Measurements from ENCODE around the gene TAMALIN. TPM values are rescaled to one million over a fixed set of nuclear protein-coding genes. Genes with fewer than 3 reads are reported as not detected.

The TAMALIN gene
- total RNA-seq, 4 donors from 2014 or later, result 11.8 to 18.0 (median 16.1) TPM

DNA sequence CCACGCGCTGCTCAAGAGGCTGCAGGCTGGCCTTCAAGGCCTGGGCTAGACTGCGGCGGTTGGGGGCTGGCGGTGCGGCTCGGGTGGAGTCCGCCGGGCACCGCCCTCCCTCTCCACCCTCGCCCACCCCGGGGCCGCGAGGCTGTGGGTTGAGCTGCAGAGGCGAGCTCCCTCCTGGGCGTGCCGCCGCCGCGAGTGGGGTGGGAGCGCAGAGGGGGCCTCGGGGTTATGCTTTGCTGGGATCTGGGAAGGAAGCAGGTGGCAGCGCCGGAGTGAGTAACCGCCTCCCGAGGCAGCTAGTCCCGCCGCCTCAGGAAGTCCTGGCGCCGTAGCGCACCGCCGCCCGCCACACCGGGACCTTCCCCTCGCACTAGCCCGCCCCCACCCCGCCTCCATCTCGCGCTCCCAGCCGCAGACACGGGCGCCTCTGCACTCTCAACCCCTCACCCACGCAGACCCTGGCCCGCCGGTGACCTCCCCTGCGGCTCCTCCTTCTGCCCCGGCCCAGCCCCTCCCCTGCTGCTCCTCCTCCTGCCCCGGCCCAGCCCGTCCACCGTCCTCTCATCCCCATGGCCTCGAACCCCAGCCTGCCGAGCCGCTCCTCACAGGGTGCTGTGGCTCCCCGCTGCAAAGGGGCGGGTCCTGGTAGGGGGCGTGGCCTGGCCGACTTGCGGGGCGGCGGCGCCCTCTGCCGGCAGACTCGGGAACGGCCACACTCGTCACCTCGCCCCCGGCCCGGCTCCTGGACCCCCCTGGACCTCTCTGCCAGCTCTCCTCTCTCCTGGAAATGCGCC, 16.6 kb downstream of the TAMALIN start:
- Histone ChIP-seq H3K9me3 (no peaks in the 10 kb centered on the region), H3K36me3 (no peaks in the 10 kb centered on the region), H3K27me3 (no peaks in the 10 kb centered on the region), H3K27ac (peak overlapping the region in 3 of 4 donors; percentile 41 to 93 (median 91)), H3K4me1 (peaks cover 0 to 60% (median 39%) of the 10 kb centered on the region in 3 donors), H3K4me3 (peak overlapping the region; percentile 50 to 62)
- TF ChIP-seq EP300 (IDR thresholded peaks at IDR 0.05) (no peak), POLR2A (IDR thresholded peaks at IDR 0.05) (no peak), POLR2AphosphoS5 (IDR thresholded peaks at IDR 0.05) (no peak)
- TF ChIP-seq, protein P1, sequence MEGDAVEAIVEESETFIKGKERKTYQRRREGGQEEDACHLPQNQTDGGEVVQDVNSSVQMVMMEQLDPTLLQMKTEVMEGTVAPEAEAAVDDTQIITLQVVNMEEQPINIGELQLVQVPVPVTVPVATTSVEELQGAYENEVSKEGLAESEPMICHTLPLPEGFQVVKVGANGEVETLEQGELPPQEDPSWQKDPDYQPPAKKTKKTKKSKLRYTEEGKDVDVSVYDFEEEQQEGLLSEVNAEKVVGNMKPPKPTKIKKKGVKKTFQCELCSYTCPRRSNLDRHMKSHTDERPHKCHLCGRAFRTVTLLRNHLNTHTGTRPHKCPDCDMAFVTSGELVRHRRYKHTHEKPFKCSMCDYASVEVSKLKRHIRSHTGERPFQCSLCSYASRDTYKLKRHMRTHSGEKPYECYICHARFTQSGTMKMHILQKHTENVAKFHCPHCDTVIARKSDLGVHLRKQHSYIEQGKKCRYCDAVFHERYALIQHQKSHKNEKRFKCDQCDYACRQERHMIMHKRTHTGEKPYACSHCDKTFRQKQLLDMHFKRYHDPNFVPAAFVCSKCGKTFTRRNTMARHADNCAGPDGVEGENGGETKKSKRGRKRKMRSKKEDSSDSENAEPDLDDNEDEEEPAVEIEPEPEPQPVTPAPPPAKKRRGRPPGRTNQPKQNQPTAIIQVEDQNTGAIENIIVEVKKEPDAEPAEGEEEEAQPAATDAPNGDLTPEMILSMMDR (IDR thresholded peaks at IDR 0.05), result peak in 3 of 4 experiments; percentile 97 to 99 (median 98)
- peak; percentile 65 for ATAC-seq
- no CpG with 5 or more reads among the region's 70 CpGs for WGBS, 2 donors (ENCODE audit: low coverage in 1 of 2)

DNA sequence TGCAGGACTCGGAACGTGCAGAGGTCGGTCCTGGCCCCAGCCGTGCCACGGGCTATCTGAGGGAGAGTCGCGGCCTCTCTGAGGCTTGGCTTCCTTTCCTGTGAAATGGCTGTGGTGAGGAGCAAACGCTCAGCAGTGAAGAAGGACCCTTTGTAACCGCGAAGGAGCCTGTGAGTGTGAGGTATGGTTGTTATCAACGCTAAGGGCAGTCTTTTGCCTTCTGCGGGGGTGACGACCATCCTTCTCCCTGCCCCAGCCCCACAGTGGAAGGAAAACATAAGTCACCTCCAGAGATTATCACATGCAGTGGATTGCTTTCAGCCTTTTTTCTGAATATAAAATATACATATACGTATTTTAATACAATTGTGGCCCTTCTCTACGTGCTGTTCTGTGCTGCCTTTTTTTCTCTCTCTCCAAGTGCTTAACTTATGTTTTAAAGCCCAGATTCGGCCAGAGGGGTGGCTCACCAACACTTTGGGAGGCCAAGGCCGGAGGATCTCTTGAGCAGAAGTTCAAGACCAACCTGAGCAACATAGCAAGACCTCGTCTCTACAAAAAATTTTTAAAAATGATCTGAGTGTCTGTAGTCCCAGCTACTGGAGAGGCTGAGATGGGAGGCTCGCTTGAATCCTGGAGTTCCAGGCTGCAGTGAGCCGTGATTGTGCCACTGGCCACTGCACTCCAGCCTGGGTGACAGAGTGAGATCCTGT, 17.4 kb downstream of the TAMALIN start:
- Histone ChIP-seq H3K4me1 (peaks cover 0 to 61% (median 39%) of the 10 kb centered on the region in 3 donors), H3K4me3 (peak overlapping the region in 1 of 2 donors; percentile 62), H3K36me3 (no peaks in the 10 kb centered on the region), H3K27me3 (no peaks in the 10 kb centered on the region), H3K27ac (peak overlapping the region in 3 of 4 donors; percentile 41 to 93 (median 91)), H3K9me3 (no peaks in the 10 kb centered on the region)
- no peak for TF ChIP-seq EP300 (IDR thresholded peaks at IDR 0.05)
- TF ChIP-seq, protein P1 (IDR thresholded peaks at IDR 0.05), result peak in 1 of 4 experiments; percentile 28
- TF ChIP-seq POLR2A (IDR thresholded peaks at IDR 0.05), result no peak
- TF ChIP-seq POLR2AphosphoS5 (IDR thresholded peaks at IDR 0.05), result no peak
- 18 to 45% methylated on average over 6 to 7 of the region's 20 CpGs for WGBS, 2 donors (ENCODE audit: low coverage in 1 of 2)
- no peak for ATAC-seq

DNA sequence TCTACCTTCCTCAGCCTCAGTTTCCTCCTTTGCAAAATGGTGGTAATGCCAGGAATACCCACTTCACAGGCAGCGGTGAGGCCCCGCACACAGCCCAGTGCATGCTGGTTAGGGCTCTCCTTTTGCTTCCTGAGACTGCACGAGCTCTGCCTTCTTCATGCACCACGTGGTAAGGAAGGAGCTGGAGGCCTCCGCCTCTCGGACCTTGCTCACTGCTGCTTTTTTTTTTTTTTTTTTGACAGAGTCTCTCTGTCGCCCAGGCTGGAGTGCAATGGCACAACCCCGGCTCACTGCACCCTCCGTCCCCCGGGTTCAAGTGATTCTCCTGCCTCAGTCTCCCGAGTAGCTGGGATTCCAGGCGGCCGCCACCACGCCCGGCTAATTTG, 18.1 kb downstream of the TAMALIN start:
- TF ChIP-seq POLR2A (IDR thresholded peaks at IDR 0.05) (no peak), POLR2AphosphoS5 (IDR thresholded peaks at IDR 0.05) (no peak), EP300 (IDR thresholded peaks at IDR 0.05) (no peak)
- TF ChIP-seq, protein P1 (IDR thresholded peaks at IDR 0.05), result no peak
- Histone ChIP-seq H3K4me3 (peak overlapping the region in 1 of 2 donors; percentile 42), H3K4me1 (peaks cover 0 to 68% (median 39%) of the 10 kb centered on the region in 3 donors), H3K36me3 (no peaks in the 10 kb centered on the region), H3K27me3 (no peaks in the 10 kb centered on the region), H3K9me3 (no peaks in the 10 kb centered on the region), H3K27ac (peak overlapping the region; percentile 83 to 93 (median 92))
- no peak for ATAC-seq
- 60 to 70% methylated on average over 9 to 13 of the region's 15 CpGs for WGBS, 2 donors (ENCODE audit: low coverage in 1 of 2)

DNA sequence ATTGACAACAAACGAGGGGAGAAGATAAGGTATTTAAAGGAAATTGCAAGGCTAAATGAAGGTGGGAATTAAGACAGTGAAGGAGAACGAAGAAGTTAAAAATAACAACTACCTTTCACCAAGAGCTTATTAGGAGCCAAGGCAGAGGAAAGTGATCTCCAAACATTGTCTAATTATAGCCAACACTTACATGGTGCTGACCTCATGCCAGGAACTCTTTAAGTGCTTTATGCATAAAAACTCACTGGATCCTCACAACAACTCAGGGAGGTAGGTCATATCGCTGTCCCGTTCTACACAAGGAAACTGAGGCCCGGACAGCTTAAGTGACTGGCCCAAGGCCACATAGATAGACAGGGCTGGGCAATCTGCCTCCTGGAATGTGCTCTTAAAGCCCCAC, 19.5 kb downstream of the TAMALIN start:
- H3K4me3 ChIP-seq, result peak overlapping the region in 1 of 2 donors; percentile 42
- TF ChIP-seq POLR2A (IDR thresholded peaks at IDR 0.05) (no peak), POLR2AphosphoS5 (IDR thresholded peaks at IDR 0.05) (peak; percentile 39), EP300 (IDR thresholded peaks at IDR 0.05) (no peak)
- TF ChIP-seq, protein P1 (IDR thresholded peaks at IDR 0.05), result no peak
- no peaks in the 10 kb centered on the region for H3K9me3 ChIP-seq
- 8 to 31% methylated on average over 5 of the region's 5 CpGs for WGBS, 2 donors (ENCODE audit: low coverage in 1 of 2)
- H3K27ac ChIP-seq, result peak overlapping the region; percentile 83 to 93 (median 92)
- H3K27me3 ChIP-seq, result no peaks in the 10 kb centered on the region
- H3K36me3 ChIP-seq, result no peaks in the 10 kb centered on the region
- no peak for ATAC-seq
- peaks cover 0 to 66% (median 39%) of the 10 kb centered on the region in 3 donors for H3K4me1 ChIP-seq

All from gastroesophageal sphincter (tissue), 4 donors.